C4-2B (cell line): ENCODE data around the gene B3GLCT.

Source experiments
- H3K27ac ChIP-seq: fragments of 450-650 bp; 2 replicates; pipeline ENCODE4 v1.5.1; 2017
- ZFX ChIP-seq: fragments of 450-650 bp; IDR thresholded peaks from 2 replicates; pipeline ENCODE4 v1.6.1; 2017
- TF ChIP-seq, protein P1 (sequence below): fragments of 450-650 bp; conservative IDR thresholded peaks from 2 replicates; pipeline ENCODE4 v1.5.1; 2017; ENCODE audit warnings: mild to moderate bottlenecking

Gene B3GLCT

DNA sequence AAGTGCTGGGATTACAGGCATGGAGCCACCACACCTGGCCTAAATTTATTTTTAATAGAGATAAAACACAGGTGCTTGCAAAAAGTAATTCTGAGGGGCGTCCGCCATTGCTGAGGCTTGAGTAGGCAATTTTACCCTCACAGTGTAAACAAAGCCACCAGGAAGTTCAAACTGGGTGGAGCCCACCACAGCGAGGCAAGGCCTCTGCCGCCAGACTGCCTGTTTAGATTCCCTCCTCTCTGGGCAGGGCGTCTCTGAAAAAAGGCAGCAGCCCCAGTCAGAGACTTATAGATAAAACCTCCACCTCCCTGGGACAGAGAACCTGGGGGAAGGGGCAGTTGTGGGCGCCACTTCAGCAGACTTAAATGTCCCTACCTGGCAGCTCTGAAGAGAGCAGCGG lies 50.7 kb downstream of the B3GLCT start:
- no peak overlapping the region for H3K27ac ChIP-seq

DNA sequence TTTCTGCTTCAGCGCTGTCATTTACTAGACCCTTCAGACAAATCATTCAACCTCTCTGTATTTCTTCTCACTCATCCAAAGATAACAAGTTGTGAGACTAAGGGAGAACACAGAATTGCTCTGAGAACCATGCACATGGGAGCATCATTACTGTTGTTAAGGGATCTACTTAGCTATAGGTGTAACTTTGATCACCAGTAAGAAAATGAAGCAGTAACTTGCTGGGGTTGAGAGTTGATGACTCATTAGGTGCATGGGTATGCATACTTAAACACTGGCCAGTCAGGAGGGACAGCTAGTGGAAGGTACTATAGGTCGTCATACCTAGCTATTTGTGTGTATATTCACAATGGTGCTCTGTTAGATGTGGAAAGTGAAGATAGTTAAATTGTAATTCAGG lies 61.5 kb downstream of the B3GLCT start:
- TF ChIP-seq ZFX: no peak
- TF ChIP-seq, protein P1, sequence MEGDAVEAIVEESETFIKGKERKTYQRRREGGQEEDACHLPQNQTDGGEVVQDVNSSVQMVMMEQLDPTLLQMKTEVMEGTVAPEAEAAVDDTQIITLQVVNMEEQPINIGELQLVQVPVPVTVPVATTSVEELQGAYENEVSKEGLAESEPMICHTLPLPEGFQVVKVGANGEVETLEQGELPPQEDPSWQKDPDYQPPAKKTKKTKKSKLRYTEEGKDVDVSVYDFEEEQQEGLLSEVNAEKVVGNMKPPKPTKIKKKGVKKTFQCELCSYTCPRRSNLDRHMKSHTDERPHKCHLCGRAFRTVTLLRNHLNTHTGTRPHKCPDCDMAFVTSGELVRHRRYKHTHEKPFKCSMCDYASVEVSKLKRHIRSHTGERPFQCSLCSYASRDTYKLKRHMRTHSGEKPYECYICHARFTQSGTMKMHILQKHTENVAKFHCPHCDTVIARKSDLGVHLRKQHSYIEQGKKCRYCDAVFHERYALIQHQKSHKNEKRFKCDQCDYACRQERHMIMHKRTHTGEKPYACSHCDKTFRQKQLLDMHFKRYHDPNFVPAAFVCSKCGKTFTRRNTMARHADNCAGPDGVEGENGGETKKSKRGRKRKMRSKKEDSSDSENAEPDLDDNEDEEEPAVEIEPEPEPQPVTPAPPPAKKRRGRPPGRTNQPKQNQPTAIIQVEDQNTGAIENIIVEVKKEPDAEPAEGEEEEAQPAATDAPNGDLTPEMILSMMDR: no peak

More for the DNA sequence above, 50.7 kb downstream of the B3GLCT start:
- TF ChIP-seq, protein P1: no peak
- TF ChIP-seq ZFX: no peak

DNA sequence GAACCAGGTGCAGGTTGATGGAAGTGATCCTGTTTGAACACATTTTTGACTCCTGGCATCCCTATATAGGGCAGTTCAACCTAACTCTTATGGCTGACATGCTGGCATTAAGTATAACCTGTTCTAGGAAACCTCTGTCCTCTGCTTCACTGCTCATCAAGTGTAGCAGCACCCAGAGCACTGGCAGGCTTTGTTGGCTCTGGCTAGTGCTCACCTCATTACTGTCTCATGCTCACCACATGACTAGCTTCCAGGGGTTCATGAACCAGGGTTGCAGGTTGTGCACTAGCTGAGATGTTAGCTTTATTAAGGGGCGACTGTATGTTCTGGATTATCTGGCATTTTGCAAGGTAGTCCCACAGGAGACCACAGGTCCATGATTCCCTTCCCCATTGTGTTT lies 63.6 kb downstream of the B3GLCT start:
- H3K27ac ChIP-seq: no peak overlapping the region
- no peak for TF ChIP-seq ZFX
- TF ChIP-seq, protein P1: no peak

More for the DNA sequence above, 61.5 kb downstream of the B3GLCT start:
- no peak overlapping the region for H3K27ac ChIP-seq

DNA sequence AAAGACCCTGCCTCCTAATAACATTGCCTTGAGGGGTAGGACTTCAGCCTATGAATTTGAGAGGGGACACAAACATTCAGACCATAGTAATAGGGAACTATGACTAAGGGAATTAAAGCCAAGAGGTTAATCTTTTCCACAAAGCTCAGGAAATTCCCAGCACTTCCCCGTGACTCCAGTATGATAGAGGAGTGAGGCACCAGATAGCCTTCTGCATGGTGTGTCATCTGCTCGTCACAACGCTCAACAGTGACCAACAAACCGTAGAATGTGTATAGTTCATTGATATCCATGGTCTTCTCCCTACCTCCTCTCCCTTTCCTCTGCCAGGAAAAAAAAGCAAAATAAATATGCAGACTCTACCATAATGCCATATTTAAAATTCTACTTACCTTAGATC lies 64.4 kb downstream of the B3GLCT start:
- no peak overlapping the region for H3K27ac ChIP-seq
- no peak for TF ChIP-seq ZFX
- TF ChIP-seq, protein P1: no peak

DNA sequence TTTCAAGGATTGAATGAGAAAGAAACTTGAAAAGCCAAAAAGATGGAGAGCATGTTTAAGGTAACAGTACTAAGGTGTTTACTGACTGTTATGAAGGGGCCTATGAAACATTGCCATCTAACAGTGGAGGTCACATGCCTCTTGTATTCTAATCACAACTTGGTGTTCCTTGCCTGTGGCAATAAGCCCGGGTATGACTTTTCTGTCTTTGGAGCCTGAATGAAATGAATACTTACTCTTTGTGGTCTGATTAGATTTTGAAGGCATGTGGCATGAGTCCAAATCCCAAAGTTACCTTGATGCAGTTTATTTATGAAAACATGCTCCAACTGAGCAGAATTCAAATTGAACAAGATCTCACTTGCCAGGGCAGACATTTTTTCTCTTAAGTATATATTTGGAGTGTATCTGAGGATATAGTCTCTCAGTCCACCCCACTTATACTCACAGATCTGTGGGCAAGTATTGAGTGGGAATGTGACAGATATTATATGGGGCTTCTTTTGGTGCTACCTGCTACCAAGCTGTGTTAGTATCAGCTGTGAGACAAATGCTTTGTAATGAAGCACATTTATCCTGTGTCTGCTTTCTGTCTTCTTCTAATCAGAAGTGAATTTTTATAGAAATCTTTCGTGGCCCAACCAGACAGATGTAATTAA lies 67.5 kb downstream of the B3GLCT start:
- TF ChIP-seq, protein P1: no peak
- TF ChIP-seq ZFX: no peak
- no peak overlapping the region for H3K27ac ChIP-seq

DNA sequence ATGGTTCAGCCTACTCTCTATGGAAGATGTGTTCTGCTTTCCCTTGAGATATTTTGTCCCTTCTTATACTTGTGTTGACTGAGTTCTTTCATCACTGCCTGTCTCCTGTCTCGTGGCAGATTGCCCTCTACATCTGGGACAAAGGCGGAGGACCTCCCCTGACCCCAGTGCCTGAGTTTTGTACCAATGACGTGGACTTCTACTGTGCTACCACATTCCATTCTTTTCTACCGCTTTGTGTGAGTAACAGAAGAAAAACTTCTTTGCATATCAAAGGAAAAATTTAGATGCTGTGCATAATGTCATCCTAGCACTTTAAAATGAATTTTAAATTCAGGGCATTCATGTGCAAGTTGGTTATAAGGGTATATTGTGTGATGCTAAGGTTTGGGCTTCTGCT lies 74.6 kb downstream of the B3GLCT start:
- H3K27ac ChIP-seq: no peak overlapping the region
- TF ChIP-seq, protein P1: no peak
- TF ChIP-seq ZFX: no peak

DNA sequence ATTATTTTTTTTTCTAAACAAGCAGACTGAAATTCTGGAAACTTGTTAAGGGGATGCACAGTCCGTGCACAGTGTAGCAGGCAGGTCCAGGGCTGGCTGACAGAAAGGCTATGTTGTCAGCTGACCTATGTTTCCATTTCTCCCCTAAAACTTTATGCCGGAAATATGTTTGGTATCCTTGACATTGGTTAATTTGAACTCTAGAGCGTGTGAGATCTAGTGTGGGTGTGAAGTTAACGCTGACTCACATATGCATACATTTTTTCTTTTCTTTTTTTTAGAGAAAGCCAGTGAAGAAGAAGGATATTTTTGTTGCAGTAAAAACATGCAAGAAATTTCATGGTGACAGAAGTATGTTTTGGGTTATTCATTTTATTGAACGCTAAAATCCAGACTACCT lies 76.6 kb downstream of the B3GLCT start:
- no peak for TF ChIP-seq ZFX
- TF ChIP-seq, protein P1: no peak
- H3K27ac ChIP-seq: no peak overlapping the region
